SK-N-SH (cell line): Measurements from ENCODE around the gene LRP5. TPM values are rescaled to one million over a fixed set of nuclear protein-coding genes. Genes with fewer than 3 reads are reported as not detected.

Experiments
- CTCF ChIA-PET: fragments of 300-600, 350-600 bp; formaldehyde crosslinking; extraction: SDS; loops from one replicate; lab custom pipeline; 2021; lab: Yijun Ruan, JAX
- POLR2A ChIA-PET: fragments of 350-600 bp; sonication (Branson Sonifier 250); formaldehyde crosslinking; extraction: SDS; loops from one replicate; lab custom pipeline; 2020; ENCODE audit warnings: antibody characterized with exemption, inconsistent platforms; lab: Yijun Ruan, JAX
- DNase-seq: peaks from one replicate; pipeline ENCODE4 v3.0.0; 2012
- H2AFZ ChIP-seq: fragments of 200-600 bp; sonication (generic); 2 replicates; pipeline ENCODE4 v1.8.1; 2016; ENCODE audit warnings: antibody characterized with exemption, mild to moderate bottlenecking, low read depth
- H3F3A ChIP-seq: fragments of 200-600 bp; sonication (generic); replicated peaks from 2 replicates; pipeline ENCODE3; 2016; ENCODE audit warnings: antibody characterized with exemption, mild to moderate bottlenecking; ENCODE audit not compliant: insufficient read depth
- H3K27ac ChIP-seq, 2 experiments: fragments of 200-500 bp in 1 of 2; fragments of 200-600 bp in 1 of 2; sonication (Bioruptor generic) in 1 of 2; sonication (generic), shearing (Covaris generic) in 1 of 2; 2 replicates each; pipeline versions ENCODE4 v1.5.1 to v1.6.1; 2014 to 2016; ENCODE audit warnings: low read depth in 2 of 2, inconsistent platforms in 1 of 2, low read length in 1 of 2, mild to moderate bottlenecking in 1 of 2, mixed read lengths in 1 of 2
- H3K27me3 ChIP-seq: fragments of 200-600 bp; sonication (generic), shearing (Covaris generic); 2 replicates; pipeline ENCODE4 v1.6.1; 2016; ENCODE audit warnings: mixed run types; ENCODE audit not compliant: insufficient read depth
- H3K36me3 ChIP-seq, 2 experiments: fragments of 200-500 bp in 1 of 2; fragments of 200-600 bp in 1 of 2; sonication (Bioruptor generic) in 1 of 2; sonication (generic) in 1 of 2; replicated peaks in 1 of 2; 2 replicates each; pipeline versions ENCODE3 to v1.5.1; 2014 to 2016; ENCODE audit warnings: low read length in 1 of 2, mild to moderate bottlenecking in 1 of 2; ENCODE audit not compliant: insufficient read depth in 2 of 2, control insufficient read depth in 1 of 2
- H3K4me1 ChIP-seq, 2 experiments: fragments of 200-500 bp in 1 of 2; fragments of 200-600 bp in 1 of 2; sonication (Bioruptor generic) in 1 of 2; sonication (generic), shearing (Covaris generic) in 1 of 2; 2 replicates each; pipeline versions ENCODE4 v1.5.1 to v1.6.1; 2014 to 2016; ENCODE audit warnings: low read depth in 1 of 2, low read length in 1 of 2, mixed run types in 1 of 2; ENCODE audit not compliant: insufficient read depth in 2 of 2, control insufficient read depth in 1 of 2
- H3K4me2 ChIP-seq: fragments of 200-600 bp; sonication (generic), shearing (Covaris generic); 2 replicates; pipeline ENCODE4 v1.6.1; 2017; ENCODE audit warnings: mixed run types
- H3K4me3 ChIP-seq, 2 experiments: fragments of 200-500 bp in 1 of 2; fragments of 200-600 bp in 1 of 2; sonication (Bioruptor generic) in 1 of 2; sonication (generic), shearing (Covaris generic) in 1 of 2; 2 replicates each; pipeline versions ENCODE4 v1.5.1 to v1.8.1; 2014 to 2016; ENCODE audit warnings: low read depth in 2 of 2, inconsistent platforms in 1 of 2, low read length in 1 of 2, mild to moderate bottlenecking in 1 of 2, mixed read lengths in 1 of 2, moderate library complexity in 1 of 2
- H3K79me2 ChIP-seq: fragments of 200-600 bp; sonication (generic); 2 replicates; pipeline ENCODE4 v1.8.1; 2017; ENCODE audit warnings: mild to moderate bottlenecking; ENCODE audit not compliant: insufficient read depth
- H3K9ac ChIP-seq: fragments of 200-600 bp; sonication (generic); 2 replicates; pipeline ENCODE4 v1.6.1; 2017; ENCODE audit warnings: mixed run types
- H3K9me2 ChIP-seq: fragments of 200-600 bp; sonication (generic); 2 replicates; pipeline ENCODE4 v1.6.1; 2017; ENCODE audit warnings: mixed run types
- H3K9me3 ChIP-seq: fragments of 200-600 bp; sonication (generic); 2 replicates; pipeline ENCODE4 v1.6.1; 2017; ENCODE audit warnings: mixed run types, mild to moderate bottlenecking, moderate library complexity
- H4K20me1 ChIP-seq: fragments of 200-600 bp; sonication (generic); 2 replicates; pipeline ENCODE4 v1.6.1; 2017; ENCODE audit warnings: mild to moderate bottlenecking, mixed run types; ENCODE audit not compliant: insufficient read depth
- ELF1 ChIP-seq: IDR thresholded peaks from 2 replicates; pipeline ENCODE4 v1.4.0; 2012
- EP300 ChIP-seq, 2 experiments: IDR thresholded peaks; 2 replicates each; pipeline versions ENCODE4 v1.4.0 to v1.6.1; 2012; ENCODE audit warnings: borderline replicate concordance in 1 of 2, low read depth in 1 of 2, low read length in 1 of 2
- FOXJ3 ChIP-seq: sonication (generic); formaldehyde crosslinking; IDR thresholded peaks from 2 replicates; pipeline ENCODE4 v1.5.1; 2020; ENCODE audit warnings: mild to moderate bottlenecking, missing genetic modification reagents
- JUND ChIP-seq: IDR thresholded peaks from 2 replicates; pipeline ENCODE4 v1.4.0; 2012
- NRF1 ChIP-seq: IDR thresholded peaks from 2 replicates; pipeline ENCODE4 v1.6.1; 2012; ENCODE audit warnings: low read depth, mild to moderate bottlenecking, low read length
- RCOR1 ChIP-seq: fragments of 150-350 bp; IDR thresholded peaks from 2 replicates; pipeline ENCODE4 v1.6.1; 2017; ENCODE audit warnings: antibody characterized with exemption, low read length
- RFX5 ChIP-seq: IDR thresholded peaks from 2 replicates; pipeline ENCODE4 v1.6.1; 2012; ENCODE audit warnings: mild to moderate bottlenecking, improper control_type of control experiment, low read length
- RXRA ChIP-seq: IDR thresholded peaks from 2 replicates; pipeline ENCODE4 v1.4.0; 2012; ENCODE audit warnings: low read depth, mild to moderate bottlenecking, borderline replicate concordance
- SIN3A ChIP-seq: IDR thresholded peaks from 2 replicates; pipeline ENCODE4 v1.6.1; 2012; ENCODE audit warnings: low read depth, mild to moderate bottlenecking, low read length, moderate library complexity, borderline replicate concordance
- SMC3 ChIP-seq: IDR thresholded peaks from 2 replicates; pipeline ENCODE4 v1.6.1; 2012; ENCODE audit warnings: low read depth, low read length, improper control_type of control experiment
- TCF12 ChIP-seq: IDR thresholded peaks from 2 replicates; pipeline ENCODE4 v1.4.0; 2012
- TEAD4 ChIP-seq: IDR thresholded peaks from 2 replicates; pipeline ENCODE4 v1.4.0; 2012; ENCODE audit warnings: mild to moderate bottlenecking, borderline replicate concordance; ENCODE audit not compliant: insufficient read depth
- YY1 ChIP-seq: IDR thresholded peaks from 2 replicates; pipeline ENCODE4 v1.4.0; 2012; ENCODE audit warnings: low read depth, mild to moderate bottlenecking
- WGBS: methylation state at CpG from one replicate; pipeline ENCODE4 v1.1.6; 2017; ENCODE audit warnings: low lambda C conversion rate; 5-methylcytosine and 5-hydroxymethylcytosine counted together
- polyA plus RNA-seq, 3 experiments: library from polyadenylated mRNA; depleted of rRNA; stranded (reverse); fragments of >200 nt; gene quantifications; 2 replicates each; pipeline ENCODE4 v1.2.3, GENCODE V29; 2012
- TF ChIP-seq, protein P1 (sequence below): fragments of 150-350 bp; IDR thresholded peaks from 2 replicates; pipeline ENCODE4 v1.6.1; 2016; ENCODE audit warnings: mild to moderate bottlenecking, low read depth, low read length
- TF ChIP-seq, protein P2 (sequence below): fragments of 200-600 bp; sonication (generic); IDR thresholded peaks from 2 replicates; pipeline ENCODE4 v1.6.1; 2017; ENCODE audit warnings: antibody characterized with exemption, mild to moderate bottlenecking, moderate library complexity
- TF ChIP-seq, protein P3 (sequence below): fragments of 150-350 bp; IDR thresholded peaks from 2 replicates; pipeline ENCODE4 v1.6.1; 2017; ENCODE audit warnings: antibody characterized with exemption, low read length, low read depth, borderline replicate concordance

LRP5 gene
- polyA plus RNA-seq, 1 of the 3 experiments (the other 2 are of a cell fraction): 15.0 TPM

DNA sequence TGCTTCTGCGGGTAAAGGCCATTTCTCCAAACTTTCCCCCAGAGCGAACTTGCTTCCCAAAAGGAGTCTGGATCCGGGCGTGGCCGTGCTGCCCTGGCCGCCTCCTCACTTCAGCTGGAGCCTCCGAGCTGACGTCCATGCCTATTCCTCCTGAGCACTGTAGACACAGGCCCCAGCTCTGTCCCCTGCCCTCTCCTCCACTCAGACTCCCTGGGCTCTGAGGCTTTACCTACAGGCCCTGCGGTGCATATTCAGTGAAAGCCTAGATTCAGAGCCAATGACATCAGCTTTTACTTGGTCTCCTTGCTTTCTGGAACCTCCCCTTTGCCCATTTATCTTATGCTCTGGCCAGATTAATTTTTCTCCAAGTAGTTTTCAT is 9.7 kb downstream of the LRP5 start:
- no peak overlapping the region; a peak in 1 of 4 replicates for H3K27ac ChIP-seq
- H3K4me1 ChIP-seq: peaks cover 0 to 43% of the 10 kb centered on the region in 2 experiments; a peak in 1 of 4 replicates
- no peak overlapping the region for H3K9ac ChIP-seq
- H3F3A ChIP-seq: no peaks in the 10 kb centered on the region
- DNase-seq: no peak
- ChIA-PET POLR2A (no interaction called here), CTCF (interaction anchor here (0.9 to 1.9 kb wide), 3 partner anchors 8 to 64 kb away, joined by 3 to 4 read pairs (median 4); no protein-coding TSS in a partner anchor)
- H3K4me3 ChIP-seq: no peak overlapping the region
- WGBS: 91% methylated on average over 3 of the region's 9 CpGs
- no peaks in the 10 kb centered on the region for H3K9me3 ChIP-seq
- no peaks in the 10 kb centered on the region for H3K27me3 ChIP-seq
- H3K79me2 ChIP-seq: peaks cover 80% of the 10 kb centered on the region
- no peaks in the 10 kb centered on the region for H3K36me3 ChIP-seq
- H3K9me2 ChIP-seq: no peaks in the 10 kb centered on the region
- H3K4me2 ChIP-seq: no peak overlapping the region
- H4K20me1 ChIP-seq: peaks cover 15% of the 10 kb centered on the region; the same call in 1 of the 2 replicates
- no peak overlapping the region for H2AFZ ChIP-seq
- no peak for TF ChIP-seq NRF1
- TF ChIP-seq ELF1: no peak
- TF ChIP-seq YY1: no peak
- TF ChIP-seq TCF12: no peak
- TF ChIP-seq, protein P1, sequence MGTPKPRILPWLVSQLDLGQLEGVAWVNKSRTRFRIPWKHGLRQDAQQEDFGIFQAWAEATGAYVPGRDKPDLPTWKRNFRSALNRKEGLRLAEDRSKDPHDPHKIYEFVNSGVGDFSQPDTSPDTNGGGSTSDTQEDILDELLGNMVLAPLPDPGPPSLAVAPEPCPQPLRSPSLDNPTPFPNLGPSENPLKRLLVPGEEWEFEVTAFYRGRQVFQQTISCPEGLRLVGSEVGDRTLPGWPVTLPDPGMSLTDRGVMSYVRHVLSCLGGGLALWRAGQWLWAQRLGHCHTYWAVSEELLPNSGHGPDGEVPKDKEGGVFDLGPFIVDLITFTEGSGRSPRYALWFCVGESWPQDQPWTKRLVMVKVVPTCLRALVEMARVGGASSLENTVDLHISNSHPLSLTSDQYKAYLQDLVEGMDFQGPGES: no peak
- no peak for TF ChIP-seq JUND
- TF ChIP-seq, protein P2, sequence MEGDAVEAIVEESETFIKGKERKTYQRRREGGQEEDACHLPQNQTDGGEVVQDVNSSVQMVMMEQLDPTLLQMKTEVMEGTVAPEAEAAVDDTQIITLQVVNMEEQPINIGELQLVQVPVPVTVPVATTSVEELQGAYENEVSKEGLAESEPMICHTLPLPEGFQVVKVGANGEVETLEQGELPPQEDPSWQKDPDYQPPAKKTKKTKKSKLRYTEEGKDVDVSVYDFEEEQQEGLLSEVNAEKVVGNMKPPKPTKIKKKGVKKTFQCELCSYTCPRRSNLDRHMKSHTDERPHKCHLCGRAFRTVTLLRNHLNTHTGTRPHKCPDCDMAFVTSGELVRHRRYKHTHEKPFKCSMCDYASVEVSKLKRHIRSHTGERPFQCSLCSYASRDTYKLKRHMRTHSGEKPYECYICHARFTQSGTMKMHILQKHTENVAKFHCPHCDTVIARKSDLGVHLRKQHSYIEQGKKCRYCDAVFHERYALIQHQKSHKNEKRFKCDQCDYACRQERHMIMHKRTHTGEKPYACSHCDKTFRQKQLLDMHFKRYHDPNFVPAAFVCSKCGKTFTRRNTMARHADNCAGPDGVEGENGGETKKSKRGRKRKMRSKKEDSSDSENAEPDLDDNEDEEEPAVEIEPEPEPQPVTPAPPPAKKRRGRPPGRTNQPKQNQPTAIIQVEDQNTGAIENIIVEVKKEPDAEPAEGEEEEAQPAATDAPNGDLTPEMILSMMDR: no peak
- no peak for TF ChIP-seq FOXJ3
- TF ChIP-seq SIN3A: no peak
- TF ChIP-seq, protein P3, sequence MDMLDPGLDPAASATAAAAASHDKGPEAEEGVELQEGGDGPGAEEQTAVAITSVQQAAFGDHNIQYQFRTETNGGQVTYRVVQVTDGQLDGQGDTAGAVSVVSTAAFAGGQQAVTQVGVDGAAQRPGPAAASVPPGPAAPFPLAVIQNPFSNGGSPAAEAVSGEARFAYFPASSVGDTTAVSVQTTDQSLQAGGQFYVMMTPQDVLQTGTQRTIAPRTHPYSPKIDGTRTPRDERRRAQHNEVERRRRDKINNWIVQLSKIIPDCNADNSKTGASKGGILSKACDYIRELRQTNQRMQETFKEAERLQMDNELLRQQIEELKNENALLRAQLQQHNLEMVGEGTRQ: no peak
- no peak for TF ChIP-seq SMC3
- no peak for TF ChIP-seq RFX5
- no peak for TF ChIP-seq RCOR1
- no peak for TF ChIP-seq EP300 (IDR thresholded peaks at IDR 0.05; ENCODE audit: borderline replicate concordance in 1 of 2, low read depth in 1 of 2, low read length in 1 of 2)
- TF ChIP-seq RXRA: no peak
- TF ChIP-seq TEAD4: no peak
- TF ChIP-seq, all 33 proteins: peak for 0
